NCI-H510A (cell line): ENCODE results near the gene FAM83G.
"Not testable (repeated sequence)": the region's sequence is repeated elsewhere in the genome, so short reads cannot be mapped to it uniquely, and the experiment has no call there.

Source experiments
- DNase-seq: peaks from one replicate; lab custom pipeline; 2025; lab: John Stamatoyannopoulos, UW

FAM83G gene, protein sequence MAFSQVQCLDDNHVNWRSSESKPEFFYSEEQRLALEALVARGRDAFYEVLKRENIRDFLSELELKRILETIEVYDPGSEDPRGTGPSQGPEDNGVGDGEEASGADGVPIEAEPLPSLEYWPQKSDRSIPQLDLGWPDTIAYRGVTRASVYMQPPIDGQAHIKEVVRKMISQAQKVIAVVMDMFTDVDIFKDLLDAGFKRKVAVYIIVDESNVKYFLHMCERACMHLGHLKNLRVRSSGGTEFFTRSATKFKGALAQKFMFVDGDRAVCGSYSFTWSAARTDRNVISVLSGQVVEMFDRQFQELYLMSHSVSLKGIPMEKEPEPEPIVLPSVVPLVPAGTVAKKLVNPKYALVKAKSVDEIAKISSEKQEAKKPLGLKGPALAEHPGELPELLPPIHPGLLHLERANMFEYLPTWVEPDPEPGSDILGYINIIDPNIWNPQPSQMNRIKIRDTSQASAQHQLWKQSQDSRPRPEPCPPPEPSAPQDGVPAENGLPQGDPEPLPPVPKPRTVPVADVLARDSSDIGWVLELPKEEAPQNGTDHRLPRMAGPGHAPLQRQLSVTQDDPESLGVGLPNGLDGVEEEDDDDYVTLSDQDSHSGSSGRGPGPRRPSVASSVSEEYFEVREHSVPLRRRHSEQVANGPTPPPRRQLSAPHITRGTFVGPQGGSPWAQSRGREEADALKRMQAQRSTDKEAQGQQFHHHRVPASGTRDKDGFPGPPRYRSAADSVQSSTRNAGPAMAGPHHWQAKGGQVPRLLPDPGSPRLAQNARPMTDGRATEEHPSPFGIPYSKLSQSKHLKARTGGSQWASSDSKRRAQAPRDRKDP

DNA sequence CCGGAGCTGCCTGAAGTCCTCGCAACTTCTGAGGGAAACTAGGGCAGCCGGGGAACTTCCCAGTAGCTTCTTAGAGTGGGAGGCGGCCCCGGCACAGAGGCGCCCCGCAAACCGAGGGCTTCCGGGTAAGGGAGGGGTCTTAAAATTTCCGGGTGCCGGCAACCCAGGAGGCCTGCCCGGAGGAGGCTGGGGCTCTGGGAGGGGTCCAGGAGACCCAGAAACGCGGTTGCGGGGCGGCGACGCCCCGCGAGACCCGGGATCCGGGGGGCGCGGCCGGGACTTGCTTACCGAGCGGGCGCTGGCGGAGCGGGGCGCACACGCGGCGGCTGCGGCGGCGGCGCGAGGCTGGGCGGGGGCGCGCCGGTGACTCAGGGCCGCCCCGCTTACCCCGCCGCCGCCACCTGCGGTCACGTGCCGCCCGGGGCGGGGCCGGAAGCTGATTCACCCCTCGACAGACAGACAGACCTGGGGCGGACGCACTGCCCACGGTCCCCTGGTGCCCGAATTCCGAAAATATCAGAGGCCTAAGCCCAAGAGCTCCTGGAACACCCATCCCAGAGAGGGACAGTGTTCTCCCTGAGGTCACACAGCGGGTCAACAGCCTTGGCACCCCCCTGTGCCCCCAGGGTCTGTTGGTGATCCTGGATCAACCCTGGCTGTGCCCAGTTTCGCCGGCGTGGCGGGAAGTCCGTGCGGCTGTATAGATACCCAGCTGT lies at the start of gene FAM83G:
Gene FAM83G (minus strand): TSS at position 344 of the 716 bp plus-strand sequence. CDS start 723 bp downstream, outside the sequence.
- DNase-seq = peak; percentile 69

DNA sequence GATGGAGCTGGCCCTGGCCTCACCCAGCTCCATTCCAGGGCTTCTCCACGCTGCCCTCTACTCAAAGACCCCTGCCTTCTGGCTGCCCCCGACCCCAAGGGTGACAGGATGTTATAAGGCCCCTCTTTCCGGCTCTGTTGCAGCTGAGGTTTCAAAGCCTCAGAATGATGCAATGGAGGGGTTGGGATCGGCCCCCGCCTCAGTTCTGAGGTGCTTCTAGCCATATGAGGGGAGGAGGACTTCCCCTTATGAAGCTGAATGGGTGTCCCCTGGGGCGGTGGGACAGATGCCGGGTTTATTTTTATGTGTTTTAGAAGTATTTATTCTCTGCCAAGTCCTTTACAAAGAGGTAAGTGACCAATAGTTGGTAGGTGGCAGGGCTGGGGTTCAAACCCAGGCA lies 44.3 kb upstream of the FAM83G start:
- DNase-seq = not testable (repeated sequence)

DNA sequence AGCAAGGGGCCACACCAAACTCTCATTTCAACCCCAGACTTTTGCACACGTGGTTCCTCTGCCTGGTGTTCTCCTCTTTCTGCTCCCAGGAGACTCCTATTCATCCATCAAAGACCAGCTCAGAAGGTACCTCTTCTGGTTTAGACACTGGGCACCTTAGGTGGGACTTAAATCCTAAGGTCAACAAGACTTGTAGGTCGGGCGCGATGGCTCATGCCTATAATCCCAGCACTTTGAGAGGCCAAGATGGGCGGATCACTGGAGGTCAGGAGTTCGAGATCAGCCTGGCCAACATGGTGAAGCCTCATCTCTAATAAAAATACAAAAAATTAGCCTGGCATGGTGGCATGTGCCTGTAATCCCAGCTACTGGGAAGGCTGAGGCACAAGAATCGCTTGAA lies 42.9 kb upstream of the FAM83G start:
- not testable (repeated sequence) for DNase-seq

DNA sequence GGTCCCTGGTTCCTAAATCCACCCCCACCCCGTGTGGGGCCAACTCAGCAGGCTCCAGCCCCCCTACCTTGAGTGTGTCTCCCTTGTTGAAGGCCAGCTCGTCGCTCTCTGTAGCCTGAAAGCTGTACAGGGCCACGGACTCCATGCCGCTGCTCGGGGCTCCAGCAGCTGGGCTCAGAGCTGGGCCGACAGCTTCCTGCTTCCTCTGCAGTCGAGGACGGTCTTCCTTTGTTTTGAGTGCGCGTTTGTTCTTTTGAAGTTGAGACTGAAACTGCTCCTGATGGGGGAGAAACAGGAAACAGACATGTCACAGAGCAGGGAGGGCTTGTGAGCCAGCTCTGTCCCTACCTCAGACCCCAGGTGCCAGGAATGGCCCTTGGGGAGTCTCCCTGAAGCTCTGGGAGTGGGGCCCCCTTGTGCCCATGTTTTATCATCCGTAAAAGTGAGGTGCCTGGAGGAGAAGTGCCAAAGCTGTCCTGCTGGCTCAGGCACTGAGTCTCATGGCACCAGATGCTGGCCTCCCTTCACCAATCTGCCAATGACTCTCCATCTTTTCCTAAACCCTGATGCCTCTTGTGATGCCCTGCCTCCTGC lies 42.3 kb upstream of the FAM83G start, which contains the start of gene GRAP:
Gene GRAP (minus strand): TSS at position 176 of the 594 bp plus-strand sequence. CDS start 31 bp downstream, at position 145.
- not testable (repeated sequence) for DNase-seq

DNA sequence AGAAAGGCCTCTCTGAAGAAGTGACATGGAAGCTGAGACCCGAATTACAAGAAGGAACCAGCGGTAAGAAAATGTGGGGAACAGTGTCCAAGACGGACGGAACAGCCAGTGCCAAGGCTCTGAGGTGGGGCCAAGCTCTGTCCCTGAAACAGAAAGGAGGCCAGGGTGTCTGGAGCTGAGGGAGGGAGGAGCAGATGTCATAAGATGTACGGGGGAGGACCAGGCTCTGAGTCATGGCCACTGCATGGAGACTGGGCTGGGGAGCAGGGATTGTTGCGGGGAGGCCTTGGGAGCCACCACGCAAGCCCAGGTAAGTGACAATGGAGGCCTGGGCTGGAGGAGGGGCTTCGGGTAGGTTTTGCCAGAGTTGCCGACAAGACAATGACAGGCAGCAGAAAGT lies 40.1 kb upstream of the FAM83G start:
- DNase-seq = not testable (repeated sequence)

DNA sequence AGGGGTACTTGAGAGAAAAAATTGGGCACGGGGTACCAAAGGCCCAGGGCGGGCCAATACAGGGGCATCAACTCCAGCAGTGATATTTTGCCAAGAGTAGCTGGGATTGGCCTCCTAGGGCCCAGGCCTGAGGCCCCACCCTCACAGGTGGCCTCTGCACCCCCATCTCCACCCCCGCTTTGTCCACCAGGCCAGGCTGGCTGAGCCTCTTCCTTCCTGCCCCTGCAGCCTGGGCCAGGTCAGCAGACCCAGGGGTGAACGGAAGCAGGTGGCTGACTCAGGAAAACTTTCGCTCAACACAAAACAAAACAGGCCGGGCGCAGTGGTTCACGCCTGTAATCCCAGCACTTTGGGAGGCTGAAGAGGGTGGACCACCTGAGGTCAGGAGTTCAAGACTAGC lies 38.5 kb upstream of the FAM83G start:
- DNase-seq = not testable (repeated sequence)

DNA sequence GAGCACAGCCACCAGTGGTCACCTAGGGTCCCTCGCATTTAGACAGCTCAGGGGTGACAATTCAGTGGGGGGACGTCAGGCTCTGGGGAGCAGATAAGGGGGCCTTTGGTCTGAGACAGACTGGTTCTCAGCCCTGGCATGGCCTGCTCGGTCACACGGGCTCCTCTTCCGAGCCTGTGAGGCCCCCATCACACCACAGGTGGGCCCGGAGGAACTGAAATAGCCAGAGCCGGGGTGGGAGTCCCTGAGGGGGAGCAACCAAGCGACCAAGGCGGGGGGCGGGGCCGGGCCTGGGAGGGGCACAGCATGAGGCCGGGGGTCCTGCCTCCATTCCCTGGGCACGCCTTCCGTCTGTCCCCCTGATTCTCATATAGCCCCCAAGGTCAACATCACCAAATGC lies 37.8 kb upstream of the FAM83G start:
- DNase-seq = not testable (repeated sequence)

DNA sequence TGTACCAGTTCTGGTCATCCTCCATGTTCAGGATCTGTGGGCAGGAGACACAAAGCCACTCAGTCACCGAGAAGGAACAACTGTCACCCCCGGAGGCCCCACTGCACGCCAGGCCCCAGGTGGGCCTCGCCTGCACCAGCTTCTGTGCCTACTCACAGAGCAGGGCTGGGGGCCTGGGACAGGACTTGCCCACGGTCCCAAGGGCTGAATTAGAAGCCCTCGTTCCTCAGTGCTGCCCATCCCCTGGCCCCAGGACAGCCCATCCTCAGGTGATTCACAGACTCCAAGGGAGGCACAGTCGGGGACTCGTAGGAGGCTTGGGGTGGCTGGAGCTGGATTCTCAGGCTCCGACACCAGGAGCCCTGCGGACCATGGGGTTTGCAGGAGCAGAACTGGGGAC lies 37.3 kb upstream of the FAM83G start:
- DNase-seq = not testable (repeated sequence)

DNA sequence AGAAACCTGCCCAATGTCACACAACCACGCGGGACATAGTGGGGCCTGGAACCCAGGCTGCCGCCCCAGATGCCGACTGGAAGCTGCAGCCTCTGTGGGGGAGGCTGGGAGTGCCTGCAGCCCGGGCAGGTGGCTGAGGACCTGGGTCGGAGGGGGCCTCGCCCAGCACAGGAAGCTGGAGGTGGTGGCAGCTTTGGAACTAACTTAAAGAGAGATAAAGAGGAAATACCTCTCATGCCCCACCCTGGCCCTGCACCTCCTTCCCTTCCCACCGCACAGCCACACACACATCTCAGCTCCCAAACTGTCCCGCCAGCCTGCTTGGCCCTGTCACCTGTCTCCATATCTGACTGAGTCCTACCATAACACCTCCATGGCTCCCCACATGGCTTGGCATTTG lies 35.8 kb upstream of the FAM83G start:
- not testable (repeated sequence) for DNase-seq

DNA sequence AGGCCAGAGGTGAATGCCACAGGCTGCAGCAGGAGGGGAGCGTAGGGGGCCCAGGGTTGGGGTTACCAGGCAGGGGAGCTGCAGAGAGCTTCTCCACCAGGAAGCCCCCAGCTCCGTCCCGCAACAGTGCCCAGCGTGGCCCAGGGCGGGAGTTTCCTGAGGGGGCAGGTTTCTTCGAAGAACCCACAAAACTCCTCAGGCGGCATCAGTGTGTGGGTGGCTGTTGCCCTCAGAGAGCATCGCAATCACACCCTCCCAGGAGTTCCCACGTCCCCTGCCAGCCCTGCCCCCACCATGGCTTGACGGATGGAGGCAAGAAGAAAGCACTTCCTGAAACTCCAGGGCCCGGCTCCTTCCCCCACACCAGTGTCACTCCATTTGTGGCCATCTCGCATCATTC lies 34.2 kb upstream of the FAM83G start:
- not testable (repeated sequence) for DNase-seq

DNA sequence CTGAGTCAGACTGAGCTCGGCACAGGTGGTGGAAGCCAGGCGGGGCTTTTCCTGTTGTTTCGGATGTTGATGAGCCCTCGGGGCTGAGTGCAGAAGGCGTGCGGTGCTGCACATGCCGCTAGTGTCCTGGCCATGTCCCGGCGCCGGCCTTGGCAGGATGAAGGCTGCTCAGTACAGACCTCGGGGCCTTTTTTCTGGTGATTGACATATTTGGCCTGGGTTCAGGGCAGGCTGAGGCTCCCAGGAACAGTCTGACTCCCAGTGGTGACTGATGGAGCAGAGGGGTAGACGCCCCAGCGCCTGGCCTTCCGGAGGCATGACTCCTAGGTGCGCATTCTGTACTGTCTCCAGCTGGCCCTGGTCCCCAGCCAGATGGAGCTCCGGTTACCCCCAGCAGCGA lies 33.4 kb upstream of the FAM83G start:
- not testable (repeated sequence) for DNase-seq

DNA sequence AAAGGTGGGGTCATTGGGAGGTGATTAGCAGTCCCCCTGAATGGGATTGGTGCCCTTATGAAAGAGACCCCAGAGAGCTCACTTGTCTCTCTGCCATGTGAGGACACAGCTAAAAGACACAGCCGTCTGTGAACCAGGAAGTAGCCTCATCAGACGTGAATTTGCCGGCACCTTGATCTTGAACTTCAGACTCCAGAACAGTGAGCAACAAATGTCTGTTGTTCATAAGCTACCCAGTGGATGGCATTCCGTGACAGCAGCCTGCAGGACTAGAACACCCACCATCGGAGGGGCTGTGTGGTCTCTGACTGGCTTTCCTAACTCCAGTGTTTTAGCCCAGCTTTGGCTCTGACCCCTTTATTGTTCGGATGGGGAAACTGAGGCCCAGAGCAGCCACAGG lies 33.0 kb upstream of the FAM83G start:
- DNase-seq = not testable (repeated sequence)

DNA sequence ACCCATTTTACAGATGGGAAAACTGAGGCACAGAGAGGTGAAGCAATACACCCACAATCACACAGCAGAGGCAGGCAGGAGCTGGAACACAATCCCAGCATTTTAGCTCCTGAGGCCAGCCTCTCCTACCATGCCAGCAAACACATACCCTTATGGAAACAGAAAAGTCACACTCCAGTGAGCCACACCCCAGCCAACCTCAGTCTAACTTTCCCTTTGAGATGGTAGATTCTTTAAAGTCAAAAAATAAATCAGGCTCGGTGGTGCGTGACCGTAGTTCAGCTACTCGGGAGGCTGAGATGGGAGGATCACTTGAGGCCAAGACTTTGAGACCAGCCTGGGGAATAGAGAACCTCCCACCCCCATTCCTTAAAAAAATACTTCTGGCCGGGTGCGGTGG lies 31.6 kb upstream of the FAM83G start:
- DNase-seq = not testable (repeated sequence)

DNA sequence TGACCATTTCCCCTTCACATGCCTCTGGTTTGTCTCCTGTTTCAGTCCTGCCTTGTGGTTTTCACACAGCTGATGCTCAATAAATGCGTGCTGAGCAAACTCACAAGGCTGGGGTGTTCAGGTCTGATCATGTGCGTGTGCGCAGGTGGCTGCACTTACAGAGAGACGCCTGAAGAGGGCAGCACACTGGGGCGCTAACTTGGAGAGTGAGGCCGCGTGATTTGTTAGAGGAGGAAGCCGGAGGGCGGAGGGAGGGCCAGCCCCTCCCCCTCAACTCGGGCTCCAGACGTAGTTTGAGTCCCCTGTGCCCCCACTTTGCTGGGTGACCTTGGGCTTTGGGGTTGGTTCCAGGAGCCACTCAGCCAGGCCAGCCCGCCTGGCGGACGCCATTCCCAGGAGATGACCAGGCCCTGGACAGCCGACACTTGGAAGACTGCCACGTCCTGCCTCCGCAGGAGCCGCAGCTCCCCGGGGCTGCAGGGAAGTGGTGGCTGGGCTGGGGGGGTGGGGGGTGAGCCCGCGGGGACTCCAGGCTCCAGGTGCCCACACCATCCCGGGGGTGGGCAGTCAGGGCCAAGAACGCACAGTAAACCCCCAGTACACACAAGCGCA lies 27.9 kb upstream of the FAM83G start:
- not testable (repeated sequence) for DNase-seq

DNA sequence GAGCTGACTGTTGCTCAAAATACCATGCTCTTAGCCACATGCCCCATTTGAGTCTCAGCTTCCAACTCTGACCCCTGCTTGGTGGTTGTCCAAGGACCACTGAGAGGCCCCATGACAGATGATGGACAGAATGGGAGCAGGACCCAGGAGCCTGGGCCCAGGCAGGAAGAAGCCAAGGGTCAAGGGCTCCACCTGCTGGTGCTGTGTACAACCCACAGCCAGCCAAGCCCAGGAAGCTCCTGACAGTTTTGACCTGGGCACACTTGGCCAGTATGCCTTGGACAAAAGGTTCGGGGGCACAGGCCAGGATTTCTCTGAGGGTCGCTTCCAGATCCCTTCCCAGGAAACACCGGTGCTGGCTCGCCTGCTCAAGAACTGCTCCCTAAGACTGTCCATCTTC lies 27.2 kb upstream of the FAM83G start:
- not testable (repeated sequence) for DNase-seq

DNA sequence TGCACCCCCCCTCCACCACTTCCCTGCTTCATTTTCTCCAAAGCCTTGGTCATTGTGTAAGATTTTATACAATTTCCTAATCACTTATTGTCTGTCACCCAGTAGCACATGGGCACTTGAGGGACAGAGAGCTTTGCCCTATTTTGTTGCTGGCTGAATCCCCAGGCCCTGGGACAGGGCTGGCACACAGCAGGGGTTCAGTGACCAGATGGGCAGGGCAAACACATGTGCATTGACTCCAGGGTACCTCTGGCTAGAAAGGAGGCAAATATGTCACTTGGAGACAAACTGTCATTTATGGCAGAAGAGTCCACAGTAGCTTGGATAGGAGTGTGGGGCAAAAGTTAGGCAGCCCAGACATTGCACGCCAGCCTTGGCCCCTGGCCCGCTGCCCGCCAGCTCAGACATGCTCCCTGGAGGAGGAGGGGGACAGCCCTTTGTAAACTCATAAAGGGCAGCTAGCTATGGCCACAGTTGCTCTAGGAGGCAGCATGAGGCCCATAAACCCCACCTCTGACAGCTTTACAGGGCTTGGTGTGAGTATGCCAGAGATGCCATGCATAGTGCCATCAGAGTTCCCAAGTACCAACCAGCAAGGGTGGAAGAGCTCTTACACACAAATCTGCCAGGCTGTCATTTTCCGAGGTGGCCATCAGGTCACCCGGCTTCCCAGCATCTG lies 26.3 kb upstream of the FAM83G start:
- not testable (repeated sequence) for DNase-seq

DNA sequence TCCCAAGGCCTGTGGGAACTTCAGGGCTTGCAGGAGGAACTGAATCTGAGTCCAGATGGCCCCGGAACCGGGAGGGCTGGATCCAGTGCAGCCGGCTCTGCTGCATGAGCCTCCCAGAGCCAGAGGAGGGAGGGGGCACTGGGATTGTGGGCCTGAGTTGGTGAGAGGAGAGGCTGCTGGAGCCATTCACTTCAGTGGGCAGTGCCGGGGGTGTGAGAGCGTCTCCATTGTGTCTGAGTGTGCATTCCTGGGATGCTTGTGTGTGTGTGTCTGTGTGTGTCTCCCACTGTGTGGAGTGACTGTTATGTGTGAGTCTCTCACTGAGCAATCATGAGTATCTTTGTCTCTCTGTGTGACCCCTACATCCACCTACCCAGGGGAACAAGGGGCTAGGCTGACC lies 25.2 kb upstream of the FAM83G start:
- DNase-seq = not testable (repeated sequence)

DNA sequence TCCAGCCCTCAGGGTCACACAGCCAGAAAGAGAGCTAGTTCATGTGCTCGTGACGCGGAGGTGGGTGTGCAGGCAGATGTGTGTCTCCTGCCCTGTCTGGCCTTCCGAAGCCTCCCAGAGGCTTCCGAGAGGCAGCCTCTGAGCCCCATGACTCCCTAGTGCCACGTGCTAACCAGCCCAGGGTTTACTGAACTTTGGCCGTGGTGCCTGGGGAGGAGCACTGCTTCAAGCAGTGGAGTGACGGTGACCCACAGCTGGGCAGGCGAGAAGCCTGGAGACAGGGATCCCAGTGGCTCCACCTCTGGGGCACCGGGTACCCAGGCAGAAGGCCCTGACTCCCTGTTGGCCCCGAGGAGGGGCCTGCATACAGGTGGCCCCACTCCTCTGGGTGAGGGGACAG lies 24.1 kb upstream of the FAM83G start:
- DNase-seq = not testable (repeated sequence)

DNA sequence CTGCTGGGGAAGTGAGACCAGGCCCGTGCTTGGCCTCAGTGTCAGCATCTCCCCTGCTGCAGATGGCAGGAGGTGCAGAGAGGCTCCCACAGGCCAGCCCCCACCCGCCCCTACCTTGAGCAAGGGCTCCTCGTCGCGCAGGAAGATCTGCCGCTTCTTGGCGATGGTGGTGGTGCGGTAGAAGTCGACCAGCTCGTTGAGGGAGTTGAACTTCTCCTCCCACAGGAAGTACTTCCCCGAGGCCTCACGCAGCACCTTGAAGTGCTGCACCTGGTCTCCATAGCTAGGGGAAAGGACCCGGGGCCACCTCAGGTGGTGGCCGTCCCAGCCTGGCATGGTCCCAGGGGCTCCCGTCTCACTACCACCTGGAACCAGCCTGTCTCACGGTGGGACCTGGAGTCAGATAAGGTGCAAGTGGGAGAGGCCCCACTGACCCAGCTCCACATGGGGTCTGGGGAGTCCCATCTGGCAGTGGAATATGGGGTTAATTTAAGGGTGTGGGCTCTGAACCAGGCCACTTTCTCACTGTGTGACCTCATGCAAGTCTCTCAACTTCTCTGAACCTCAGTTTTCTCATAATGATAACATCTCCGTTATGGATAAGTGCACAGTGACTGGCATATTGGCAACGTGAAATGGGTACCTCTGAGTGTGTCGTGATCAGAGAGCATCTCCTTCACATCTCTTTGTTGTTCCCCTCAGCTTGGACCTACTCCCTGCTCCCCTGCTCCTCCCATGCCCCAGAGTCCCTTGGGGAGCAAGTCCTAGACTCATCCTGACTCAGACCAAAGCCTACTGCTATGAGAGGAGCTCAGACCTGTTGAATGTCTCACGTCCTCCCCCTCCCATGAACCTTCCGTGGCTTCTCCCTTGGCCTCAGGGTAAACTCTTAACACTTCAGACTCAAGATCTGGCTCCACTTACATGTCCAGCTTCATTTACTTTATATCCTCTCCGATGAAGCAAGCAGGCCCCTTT lies 19.8 kb upstream of the FAM83G start:
- DNase-seq = no peak
